Measurements from ENCODE around the gene PADI1. TPM values are rescaled to one million over a fixed set of nuclear protein-coding genes. Genes with fewer than 3 reads are reported as not detected.

The PADI1 gene
- polyA plus RNA-seq, 1 of the 3 experiments (the other 2 are of a cell fraction): 0.26 TPM

DNA sequence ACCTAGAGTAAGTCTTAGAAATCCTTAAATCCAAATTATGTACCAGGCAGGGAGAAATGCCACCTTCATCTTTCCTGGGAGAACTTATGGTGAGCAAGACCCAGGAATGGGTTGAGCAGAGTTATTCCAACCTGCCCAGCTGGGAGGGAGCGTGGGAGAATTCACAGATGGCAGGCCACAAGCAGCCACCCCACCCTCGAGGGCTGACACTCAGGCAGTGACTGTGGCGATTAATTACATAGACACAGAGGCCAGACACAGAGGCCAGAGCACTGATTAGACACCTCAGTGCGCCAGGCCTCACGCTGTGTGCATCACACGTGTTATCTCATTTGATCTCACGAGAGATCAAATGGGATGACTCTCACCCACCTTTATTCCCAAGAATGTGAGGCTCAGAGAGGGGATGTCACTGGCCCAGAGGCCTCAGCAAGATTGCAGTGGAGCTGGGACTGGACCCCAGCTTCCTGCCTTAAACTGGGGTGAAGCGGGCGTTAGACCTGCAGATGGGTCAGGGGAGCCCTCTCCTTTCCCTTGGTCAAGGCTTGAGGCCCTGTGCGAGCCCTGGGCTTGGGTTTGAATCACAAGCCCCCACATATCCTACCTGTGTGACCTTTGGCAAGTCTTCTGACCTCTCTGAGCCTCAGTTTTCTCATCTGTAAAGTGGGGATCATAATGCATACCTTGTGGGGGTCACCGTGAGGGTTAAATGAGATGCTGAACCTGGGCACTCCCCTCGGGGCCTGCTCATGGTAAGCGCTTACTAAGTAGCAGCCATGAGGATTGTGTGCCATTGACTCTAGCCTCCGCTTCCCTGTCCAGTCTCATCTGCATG, 74.3 kb downstream of the PADI1 start:
- Histone ChIP-seq H3K27me3 (ENCODE audit: insufficient read depth) (peaks cover 11% of the 10 kb centered on the region; the same call in 1 of the 2 replicates), H3K4me2 (no peak overlapping the region), H3K9me2 (no peaks in the 10 kb centered on the region), H3K9me3 (no peaks in the 10 kb centered on the region), H3K27ac (ENCODE audit: low read depth in 2 of 2, low read length in 1 of 2) (no peak overlapping the region), H3K79me2 (ENCODE audit: insufficient read depth) (no peaks in the 10 kb centered on the region), H2AFZ (ENCODE audit: low read depth) (no peak overlapping the region), H3K4me1 (ENCODE audit: control insufficient read depth in 1 of 2, insufficient read depth in 2 of 2, low read depth in 1 of 2, low read length in 1 of 2) (peaks cover 0 to 4% of the 10 kb centered on the region in 2 experiments; a peak in 1 of 4 replicates), H3F3A (replicated peaks; ENCODE audit: insufficient read depth) (no peaks in the 10 kb centered on the region), H3K36me3 (replicated peaks in 1 of 2; ENCODE audit: control insufficient read depth in 1 of 2, insufficient read depth in 2 of 2, low read length in 1 of 2) (no peaks in the 10 kb centered on the region), H4K20me1 (ENCODE audit: insufficient read depth) (no peaks in the 10 kb centered on the region), H3K4me3 (ENCODE audit: low read depth in 2 of 2, low read length in 1 of 2) (no peak overlapping the region), H3K9ac (no peak overlapping the region)
- no peak for DNase-seq
- 86% methylated on average over 10 of the region's 14 CpGs for WGBS (ENCODE audit: low lambda C conversion rate)
- POLR2A ChIA-PET: no interaction called here
- TF ChIP-seq PBX3 (IDR thresholded peaks at IDR 0.05) (no peak), MEF2A (IDR thresholded peaks at IDR 0.05; ENCODE audit: borderline replicate concordance, low read depth) (no peak), RCOR1 (IDR thresholded peaks at IDR 0.05; ENCODE audit: low read length) (no peak)
- CTCF ChIA-PET: interaction anchor here (1.1 to 2.7 kb wide), 3 partner anchors 14 to 154 kb away, joined by 3 to 7 read pairs (median 3); no protein-coding TSS in a partner anchor

GRCh38 chr1:17280436-17280835, 75.5 kb downstream of the PADI1 start:
- DNase-seq: no peak
- WGBS (ENCODE audit: low lambda C conversion rate): 75% methylated on average over 7 of the region's 7 CpGs
- Histone ChIP-seq H3K4me1 (ENCODE audit: control insufficient read depth in 1 of 2, insufficient read depth in 2 of 2, low read depth in 1 of 2, low read length in 1 of 2) (peaks cover 0 to 4% of the 10 kb centered on the region in 2 experiments; a peak in 1 of 4 replicates), H3K9me2 (no peaks in the 10 kb centered on the region), H3K4me3 (ENCODE audit: low read depth in 2 of 2, low read length in 1 of 2) (no peak overlapping the region), H3K27me3 (ENCODE audit: insufficient read depth) (peaks cover 11% of the 10 kb centered on the region; the same call in 1 of the 2 replicates), H3K27ac (ENCODE audit: low read depth in 2 of 2, low read length in 1 of 2) (no peak overlapping the region), H3K4me2 (no peak overlapping the region), H3K36me3 (replicated peaks in 1 of 2; ENCODE audit: control insufficient read depth in 1 of 2, insufficient read depth in 2 of 2, low read length in 1 of 2) (no peaks in the 10 kb centered on the region), H3F3A (replicated peaks; ENCODE audit: insufficient read depth) (no peaks in the 10 kb centered on the region), H3K9me3 (no peaks in the 10 kb centered on the region), H3K79me2 (ENCODE audit: insufficient read depth) (no peaks in the 10 kb centered on the region), H2AFZ (ENCODE audit: low read depth) (no peak overlapping the region), H4K20me1 (ENCODE audit: insufficient read depth) (no peaks in the 10 kb centered on the region), H3K9ac (no peak overlapping the region)
- POLR2A ChIA-PET: no interaction called here
- TF ChIP-seq TEAD4 (IDR thresholded peaks at IDR 0.05; ENCODE audit: borderline replicate concordance, insufficient read depth): no peak
- no peak for TF ChIP-seq MEF2A (IDR thresholded peaks at IDR 0.05; ENCODE audit: borderline replicate concordance, low read depth)
- TF ChIP-seq RXRA (IDR thresholded peaks at IDR 0.05; ENCODE audit: borderline replicate concordance, low read depth): no peak
- no peak for TF ChIP-seq SIN3A (IDR thresholded peaks at IDR 0.05; ENCODE audit: borderline replicate concordance, low read depth, low read length)
- no peak for TF ChIP-seq TAF1 (IDR thresholded peaks at IDR 0.05; ENCODE audit: borderline replicate concordance, low read depth, low read length)
- TF ChIP-seq SMC3 (IDR thresholded peaks at IDR 0.05; ENCODE audit: low read depth, low read length): no peak
- no peak for TF ChIP-seq YY1 (IDR thresholded peaks at IDR 0.05; ENCODE audit: low read depth)
- TF ChIP-seq PBX3 (IDR thresholded peaks at IDR 0.05): no peak
- no peak for TF ChIP-seq GATA2 (CRISPR knock-in tag; IDR thresholded peaks at IDR 0.05)
- TF ChIP-seq RFX5 (IDR thresholded peaks at IDR 0.05; ENCODE audit: low read length): no peak
- no peak for TF ChIP-seq ZBTB33 (IDR thresholded peaks at IDR 0.05; ENCODE audit: borderline replicate concordance, low read depth)
- no peak for TF ChIP-seq MXI1 (IDR thresholded peaks at IDR 0.05; ENCODE audit: low read depth, low read length)
- TF ChIP-seq POLR2AphosphoS5 (IDR thresholded peaks at IDR 0.05; ENCODE audit: low read depth, low read length): no peak
- no peak for TF ChIP-seq TCF12 (IDR thresholded peaks at IDR 0.05)
- no peak for TF ChIP-seq NRF1 (IDR thresholded peaks at IDR 0.05; ENCODE audit: low read depth, low read length)
- no peak for TF ChIP-seq FOXM1 (IDR thresholded peaks at IDR 0.05; ENCODE audit: low read depth)
- CTCF ChIA-PET: interaction anchor here (1.2 to 3.3 kb wide), 3 partner anchors 13 to 155 kb away, joined by 3 to 9 read pairs (median 7); no protein-coding TSS in a partner anchor

All from SK-N-SH (cell line).